ENCODE measurements around the gene HOXC10. TPM values are rescaled to one million over a fixed set of nuclear protein-coding genes. Genes with fewer than 3 reads are reported as not detected.

HOXC10 gene
- total RNA-seq, 1 donor from 2014 or later = not detected

DNA sequence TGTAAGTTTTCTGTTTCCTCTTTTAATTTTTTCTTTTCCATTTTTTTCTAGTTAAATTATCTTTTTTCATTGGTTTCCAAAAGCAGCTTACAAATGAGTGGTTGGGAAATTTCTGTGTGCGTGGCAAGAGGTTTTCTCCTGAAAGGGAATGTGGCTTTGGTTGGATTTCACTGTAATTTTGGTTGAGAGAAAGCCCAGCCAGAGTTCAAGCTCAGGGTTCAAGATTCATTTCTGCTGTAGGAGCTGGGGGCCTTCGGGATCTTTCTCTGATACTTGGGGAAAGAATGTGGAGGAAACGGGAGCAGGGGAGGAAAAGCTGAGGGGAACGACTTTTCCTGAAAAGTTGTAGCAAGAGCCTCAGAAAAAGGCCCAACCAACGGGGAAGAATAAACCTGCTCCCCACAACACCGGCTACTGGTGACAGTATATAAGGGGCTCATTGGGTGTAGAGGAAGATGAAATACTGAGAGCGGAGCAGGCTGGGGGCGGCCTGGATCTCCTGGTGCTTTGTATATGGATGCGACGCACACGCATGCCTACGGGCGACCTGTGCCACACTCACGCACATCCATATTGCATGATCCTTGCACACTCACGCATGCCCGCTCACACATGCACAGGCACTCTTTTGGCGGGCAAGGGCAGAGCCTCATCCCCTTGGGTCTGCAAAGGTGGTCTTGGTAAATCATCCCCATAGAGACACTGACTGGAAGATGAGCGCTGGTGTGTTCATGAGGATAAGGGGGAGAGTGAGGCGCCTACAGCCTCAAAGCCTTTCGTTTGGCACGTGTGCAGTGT lies 1.9 kb downstream of the HOXC10 start:
- no peak overlapping the region for H3K4me3 Mint-ChIP-seq
- TF ChIP-seq, protein P1, sequence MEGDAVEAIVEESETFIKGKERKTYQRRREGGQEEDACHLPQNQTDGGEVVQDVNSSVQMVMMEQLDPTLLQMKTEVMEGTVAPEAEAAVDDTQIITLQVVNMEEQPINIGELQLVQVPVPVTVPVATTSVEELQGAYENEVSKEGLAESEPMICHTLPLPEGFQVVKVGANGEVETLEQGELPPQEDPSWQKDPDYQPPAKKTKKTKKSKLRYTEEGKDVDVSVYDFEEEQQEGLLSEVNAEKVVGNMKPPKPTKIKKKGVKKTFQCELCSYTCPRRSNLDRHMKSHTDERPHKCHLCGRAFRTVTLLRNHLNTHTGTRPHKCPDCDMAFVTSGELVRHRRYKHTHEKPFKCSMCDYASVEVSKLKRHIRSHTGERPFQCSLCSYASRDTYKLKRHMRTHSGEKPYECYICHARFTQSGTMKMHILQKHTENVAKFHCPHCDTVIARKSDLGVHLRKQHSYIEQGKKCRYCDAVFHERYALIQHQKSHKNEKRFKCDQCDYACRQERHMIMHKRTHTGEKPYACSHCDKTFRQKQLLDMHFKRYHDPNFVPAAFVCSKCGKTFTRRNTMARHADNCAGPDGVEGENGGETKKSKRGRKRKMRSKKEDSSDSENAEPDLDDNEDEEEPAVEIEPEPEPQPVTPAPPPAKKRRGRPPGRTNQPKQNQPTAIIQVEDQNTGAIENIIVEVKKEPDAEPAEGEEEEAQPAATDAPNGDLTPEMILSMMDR (IDR thresholded peaks at IDR 0.05) = no peak
- no peaks in the 10 kb centered on the region for H3K36me3 Mint-ChIP-seq (ENCODE audit: low read depth)
- CTCF ChIA-PET = interaction anchor here (1.5 to 3.5 kb wide), 2 partner anchors 19 to 55 kb away, joined by 3 to 13 read pairs; no protein-coding TSS in a partner anchor
- H3K27me3 Mint-ChIP-seq = peaks cover 88% of the 10 kb centered on the region
- no peak for ATAC-seq (ENCODE audit: low read depth)
- POLR2A ChIA-PET = no interaction called here
- intact Hi-C loops (cut with micrococcal nuclease) = loop anchor here (5.0 kb wide), 1 partner anchor 195 kb away; no protein-coding TSS in a partner anchor
- H3K9me3 Mint-ChIP-seq = no peaks in the 10 kb centered on the region
- H3K4me1 Mint-ChIP-seq = peaks cover 28% of the 10 kb centered on the region
- DNase-seq = no peak
- no peak overlapping the region for H3K27ac Mint-ChIP-seq

DNA sequence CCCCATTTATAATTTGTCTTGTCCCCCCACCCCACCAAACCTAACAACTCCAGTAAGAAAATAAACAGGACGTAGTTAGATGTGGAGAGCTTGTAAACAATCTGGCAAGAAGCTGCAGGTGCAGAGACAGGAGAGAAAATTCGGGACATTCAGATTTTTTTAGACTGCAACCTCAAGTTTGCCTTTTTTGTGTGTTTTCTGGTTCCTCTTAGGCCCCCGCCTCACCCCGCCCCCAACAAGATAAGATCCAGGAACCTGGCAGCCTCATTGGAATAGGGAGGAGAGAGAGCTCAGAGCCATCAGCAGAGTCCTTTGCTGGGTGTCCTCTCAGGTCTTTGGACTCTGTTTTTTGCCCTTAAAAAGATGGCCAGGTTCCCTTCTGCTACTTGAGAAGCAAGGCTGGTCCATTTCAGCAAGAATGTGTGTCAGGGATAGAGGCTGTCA lies 2.9 kb downstream of the HOXC10 start:
- Mint-ChIP-seq H3K36me3 (ENCODE audit: low read depth) (no peaks in the 10 kb centered on the region), H3K4me1 (peaks cover 28% of the 10 kb centered on the region), H3K27ac (no peak overlapping the region), H3K27me3 (peaks cover 88% of the 10 kb centered on the region), H3K9me3 (no peaks in the 10 kb centered on the region), H3K4me3 (no peak overlapping the region)
- TF ChIP-seq, protein P1 (IDR thresholded peaks at IDR 0.05) = no peak
- CTCF ChIA-PET = interaction anchor here (1.1 to 3.5 kb wide), 2 partner anchors 18 to 48 kb away, joined by 3 to 13 read pairs; no protein-coding TSS in a partner anchor
- no peak for DNase-seq
- POLR2A ChIA-PET = no interaction called here
- intact Hi-C loops (cut with micrococcal nuclease) = loop anchor here (5.0 kb wide), 1 partner anchor 196 kb away; no protein-coding TSS in a partner anchor
- ATAC-seq (ENCODE audit: low read depth) = no peak

DNA sequence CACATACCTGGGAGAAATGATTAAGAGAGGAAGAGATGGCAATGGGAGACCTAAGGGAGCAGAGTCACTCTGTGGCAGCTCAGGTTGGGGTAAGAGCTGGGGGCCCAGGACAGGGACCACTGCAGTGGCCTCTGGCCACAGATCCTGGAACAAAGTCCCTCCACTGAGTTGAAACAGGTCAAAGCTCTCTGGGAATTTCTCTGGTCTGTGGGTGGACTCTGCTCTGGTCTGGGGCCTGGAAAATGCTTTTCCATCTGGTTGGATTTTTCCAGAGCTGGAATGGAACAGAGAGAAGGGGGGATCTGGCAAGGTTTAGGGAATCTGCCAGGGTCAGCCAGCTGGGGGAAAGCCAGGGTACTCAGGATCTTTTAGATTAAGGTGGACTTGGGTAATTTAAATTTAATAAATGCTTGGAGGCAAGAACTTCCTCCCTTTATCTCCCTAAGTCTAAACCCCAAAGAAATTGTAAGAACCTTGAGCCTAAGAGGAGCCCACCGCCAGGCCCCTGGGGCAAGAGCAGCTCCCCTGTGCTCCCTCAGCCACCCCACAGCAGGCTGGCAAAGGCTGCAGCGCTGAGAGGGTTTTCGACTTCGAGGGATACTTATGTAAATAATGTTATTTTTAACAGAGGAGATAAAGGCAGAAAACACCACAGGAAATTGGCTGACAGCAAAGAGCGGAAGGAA lies 3.7 kb downstream of the HOXC10 start:
- H3K27ac Mint-ChIP-seq = peak overlapping the region; percentile 18
- no peak for DNase-seq

DNA sequence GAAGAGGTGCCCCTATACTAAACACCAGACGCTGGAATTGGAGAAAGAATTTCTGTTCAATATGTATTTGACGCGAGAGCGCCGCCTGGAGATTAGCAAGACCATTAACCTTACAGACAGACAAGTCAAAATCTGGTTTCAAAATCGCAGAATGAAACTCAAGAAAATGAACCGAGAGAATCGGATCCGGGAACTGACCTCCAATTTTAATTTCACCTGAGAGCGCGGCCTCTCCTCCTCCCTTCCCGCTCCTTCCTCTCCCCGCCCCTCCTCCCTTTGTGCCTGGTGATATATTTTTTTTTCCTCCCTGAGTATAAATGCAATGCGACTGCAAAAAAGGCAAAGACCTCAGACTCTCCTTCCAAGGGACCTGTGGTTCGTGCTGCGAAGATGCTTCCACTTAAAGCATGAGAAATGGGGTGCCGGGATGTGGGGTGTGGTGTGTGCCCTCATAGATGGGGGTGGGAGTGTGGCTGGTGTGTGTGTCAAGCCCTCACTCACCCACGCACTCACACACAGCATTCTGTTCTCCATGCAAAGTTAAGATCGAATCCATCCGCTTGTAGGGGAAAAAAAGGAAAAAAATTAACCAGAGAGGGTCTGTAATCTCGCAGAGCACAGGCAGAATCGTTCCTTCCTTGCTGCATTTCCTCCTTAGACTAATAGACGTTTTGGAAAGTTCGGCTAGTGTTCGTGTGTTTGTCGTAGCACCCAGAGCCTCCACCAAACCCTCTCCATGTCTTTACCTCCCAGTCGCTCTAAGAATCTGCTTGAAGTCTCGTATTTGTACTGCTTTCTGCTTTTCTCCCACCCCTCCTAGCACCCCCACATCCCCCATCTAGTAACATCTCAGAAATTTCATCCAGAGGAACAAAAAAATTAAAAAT lies 4.5 kb downstream of the HOXC10 start:
- intact Hi-C loops (cut with micrococcal nuclease) = loop anchor here (5.0 kb wide), 1 partner anchor 197 kb away; no protein-coding TSS in a partner anchor
- no peak for ATAC-seq (ENCODE audit: low read depth)
- TF ChIP-seq, protein P1 (IDR thresholded peaks at IDR 0.05) = no peak
- peaks cover 87% of the 10 kb centered on the region for H3K27me3 Mint-ChIP-seq
- H3K4me1 Mint-ChIP-seq = peaks cover 30% of the 10 kb centered on the region
- CTCF ChIA-PET = no interaction called here
- H3K27ac Mint-ChIP-seq = no peak overlapping the region
- no peak overlapping the region for H3K4me3 Mint-ChIP-seq
- no peaks in the 10 kb centered on the region for H3K36me3 Mint-ChIP-seq (ENCODE audit: low read depth)
- peaks cover 2% of the 10 kb centered on the region for H3K9me3 Mint-ChIP-seq
- DNase-seq = no peak
- POLR2A ChIA-PET = no interaction called here

More for the DNA sequence above, 3.7 kb downstream of the HOXC10 start:
- H3K9me3 Mint-ChIP-seq = no peaks in the 10 kb centered on the region
- H3K27me3 Mint-ChIP-seq = peaks cover 85% of the 10 kb centered on the region
- intact Hi-C loops (cut with micrococcal nuclease) = loop anchor here (5.0 kb wide), 1 partner anchor 196 kb away; no protein-coding TSS in a partner anchor
- peaks cover 28% of the 10 kb centered on the region for H3K4me1 Mint-ChIP-seq
- H3K36me3 Mint-ChIP-seq (ENCODE audit: low read depth) = no peaks in the 10 kb centered on the region
- TF ChIP-seq, protein P1 (IDR thresholded peaks at IDR 0.05) = no peak
- no peak for ATAC-seq (ENCODE audit: low read depth)
- CTCF ChIA-PET = interaction anchor here (1.1 to 3.5 kb wide), 2 partner anchors 17 to 49 kb away, joined by 3 to 13 read pairs; no protein-coding TSS in a partner anchor
- no peak overlapping the region for H3K4me3 Mint-ChIP-seq
- POLR2A ChIA-PET = no interaction called here
